ENCODE measurements around the gene CEMP1. TPM values are rescaled to one million over a fixed set of nuclear protein-coding genes. Genes with fewer than 3 reads are reported as not detected.

Gene CEMP1
- total RNA-seq, 2 donors from 2014 or later = 0.52 to 1.3 TPM

DNA sequence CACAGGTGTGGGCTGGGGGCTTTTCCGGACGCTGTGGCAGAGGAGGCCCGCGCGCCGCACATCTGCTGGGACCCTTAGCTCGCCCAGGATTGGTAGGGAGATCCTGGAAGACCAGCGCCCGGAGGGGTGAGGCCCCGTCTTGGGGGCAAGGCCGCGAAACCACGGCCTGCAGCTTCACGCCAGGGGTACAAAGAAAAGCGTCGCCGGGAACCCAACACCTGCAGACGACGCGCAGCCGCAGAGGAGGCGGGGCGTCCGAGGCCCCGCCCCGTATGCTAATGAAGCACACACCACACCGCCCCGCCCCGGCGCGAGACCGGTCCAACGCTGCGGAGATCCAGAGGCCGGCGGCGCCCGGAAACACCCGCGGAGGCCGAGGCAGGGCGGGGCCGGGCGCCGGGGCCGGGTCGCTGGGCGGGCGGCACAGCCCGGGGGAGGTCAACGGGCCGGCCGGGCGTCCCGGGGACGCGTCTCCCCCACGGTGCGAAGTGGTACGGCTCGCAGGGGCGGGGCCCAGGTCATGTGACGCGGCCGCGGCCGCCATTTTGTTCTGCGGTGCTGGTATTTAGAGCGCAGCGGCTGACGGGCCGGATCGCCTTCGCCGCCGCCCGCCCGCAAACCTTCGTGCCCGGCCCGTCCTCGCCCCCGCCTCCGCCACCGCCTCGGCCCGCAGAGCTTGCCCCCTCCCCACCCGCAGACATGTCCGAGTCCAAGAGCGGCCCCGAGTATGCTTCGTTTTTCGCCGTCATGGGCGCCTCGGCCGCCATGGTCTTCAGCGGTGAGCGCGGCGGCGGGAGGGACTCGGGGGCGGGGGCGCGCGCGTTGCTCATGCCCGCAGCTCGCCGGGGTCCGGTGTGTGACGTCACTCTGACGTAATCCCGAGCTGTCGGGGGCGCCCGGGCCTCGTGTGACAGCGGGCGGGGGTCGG is 17.5 kb downstream of the CEMP1 start, which contains the start of gene ATP6V0C:
ATP6V0C (plus strand) TSS at position 548 of the 928 bp plus-strand sequence; CDS start at position 700, 152 bp downstream.
- 0 to 1% methylated on average over 8 to 98 of the region's 122 CpGs for WGBS, 2 donors
- H3K27me3 ChIP-seq = no peaks in the 10 kb centered on the region
- ATAC-seq (peak; percentile 91), DNase-seq (peak; percentile 96 to 99 (median 98))
- peak within 1 kb of the TSS; percentile 96 to 99 (median 98) for H3K27ac ChIP-seq
- no peaks in the 10 kb centered on the region for H3K9me3 ChIP-seq
- TF ChIP-seq POLR2A (IDR thresholded peaks at IDR 0.05) = peak; percentile 89 to 93 (median 93)
- TF ChIP-seq, protein P1, sequence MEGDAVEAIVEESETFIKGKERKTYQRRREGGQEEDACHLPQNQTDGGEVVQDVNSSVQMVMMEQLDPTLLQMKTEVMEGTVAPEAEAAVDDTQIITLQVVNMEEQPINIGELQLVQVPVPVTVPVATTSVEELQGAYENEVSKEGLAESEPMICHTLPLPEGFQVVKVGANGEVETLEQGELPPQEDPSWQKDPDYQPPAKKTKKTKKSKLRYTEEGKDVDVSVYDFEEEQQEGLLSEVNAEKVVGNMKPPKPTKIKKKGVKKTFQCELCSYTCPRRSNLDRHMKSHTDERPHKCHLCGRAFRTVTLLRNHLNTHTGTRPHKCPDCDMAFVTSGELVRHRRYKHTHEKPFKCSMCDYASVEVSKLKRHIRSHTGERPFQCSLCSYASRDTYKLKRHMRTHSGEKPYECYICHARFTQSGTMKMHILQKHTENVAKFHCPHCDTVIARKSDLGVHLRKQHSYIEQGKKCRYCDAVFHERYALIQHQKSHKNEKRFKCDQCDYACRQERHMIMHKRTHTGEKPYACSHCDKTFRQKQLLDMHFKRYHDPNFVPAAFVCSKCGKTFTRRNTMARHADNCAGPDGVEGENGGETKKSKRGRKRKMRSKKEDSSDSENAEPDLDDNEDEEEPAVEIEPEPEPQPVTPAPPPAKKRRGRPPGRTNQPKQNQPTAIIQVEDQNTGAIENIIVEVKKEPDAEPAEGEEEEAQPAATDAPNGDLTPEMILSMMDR (IDR thresholded peaks at IDR 0.05) = peak in 1 of 7 experiments; percentile 6
- H3K4me1 ChIP-seq = peaks cover 54% of the 10 kb centered on the region
- no peaks in the 10 kb centered on the region for H3K36me3 ChIP-seq (replicated peaks in 1 of 2; ENCODE audit: insufficient read depth in 1 of 2, low read depth in 2 of 2)
- intact Hi-C loops (cut with DNase I) = no loop called here
- H3K4me3 ChIP-seq = peak within 1 kb of the TSS; percentile 72

DNA sequence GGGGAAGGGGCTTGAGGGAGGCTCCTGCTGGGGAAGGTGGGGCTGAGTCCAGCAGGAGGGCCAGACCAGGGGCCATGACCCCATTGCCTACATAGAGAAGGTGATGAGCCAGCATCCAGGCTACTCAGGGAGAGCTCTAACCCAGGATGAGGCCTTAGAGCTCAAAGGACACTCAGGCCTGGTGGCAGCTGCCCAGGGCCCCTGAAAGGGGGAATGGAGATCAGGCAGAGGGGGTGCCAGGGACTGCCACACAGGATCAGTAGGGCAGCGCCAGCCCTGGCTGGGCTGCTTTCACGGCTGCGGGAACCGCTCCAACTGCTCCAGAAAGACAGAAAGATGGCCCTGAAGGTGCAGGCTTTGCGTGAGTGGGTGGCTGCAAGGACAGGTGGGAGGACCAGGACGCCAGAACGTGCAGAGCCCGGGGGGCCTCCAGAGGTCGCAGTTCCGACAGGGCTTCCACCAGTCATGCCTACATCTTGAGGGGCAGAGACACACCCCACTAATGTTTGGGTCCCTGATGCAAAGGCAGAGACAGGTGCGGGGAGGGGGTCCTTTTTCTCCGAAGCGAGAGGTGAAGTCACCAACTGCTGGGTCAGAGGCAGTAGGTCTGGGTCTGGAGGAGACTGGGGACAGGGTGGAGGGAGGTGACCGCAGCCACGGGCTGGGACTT is 18.3 kb downstream of the CEMP1 start:
- no peak for TF ChIP-seq POLR2A (IDR thresholded peaks at IDR 0.05)
- TF ChIP-seq, protein P1 (IDR thresholded peaks at IDR 0.05) = peak in 2 of 7 experiments; percentile 8
- Histone ChIP-seq H3K4me1 (peaks cover 46% of the 10 kb centered on the region), H3K36me3 (replicated peaks in 1 of 2; ENCODE audit: insufficient read depth in 1 of 2, low read depth in 2 of 2) (no peaks in the 10 kb centered on the region), H3K27ac (peak overlapping the region; percentile 96 to 99 (median 98)), H3K4me3 (no peak overlapping the region), H3K9me3 (no peaks in the 10 kb centered on the region), H3K27me3 (no peaks in the 10 kb centered on the region)
- intact Hi-C loops (cut with DNase I) = no loop called here
- ATAC-seq (peak; percentile 12), DNase-seq (peak; percentile 49 to 63 (median 54))
- WGBS, 2 donors = 13 to 18% methylated on average over 13 to 15 of the region's 15 CpGs

DNA sequence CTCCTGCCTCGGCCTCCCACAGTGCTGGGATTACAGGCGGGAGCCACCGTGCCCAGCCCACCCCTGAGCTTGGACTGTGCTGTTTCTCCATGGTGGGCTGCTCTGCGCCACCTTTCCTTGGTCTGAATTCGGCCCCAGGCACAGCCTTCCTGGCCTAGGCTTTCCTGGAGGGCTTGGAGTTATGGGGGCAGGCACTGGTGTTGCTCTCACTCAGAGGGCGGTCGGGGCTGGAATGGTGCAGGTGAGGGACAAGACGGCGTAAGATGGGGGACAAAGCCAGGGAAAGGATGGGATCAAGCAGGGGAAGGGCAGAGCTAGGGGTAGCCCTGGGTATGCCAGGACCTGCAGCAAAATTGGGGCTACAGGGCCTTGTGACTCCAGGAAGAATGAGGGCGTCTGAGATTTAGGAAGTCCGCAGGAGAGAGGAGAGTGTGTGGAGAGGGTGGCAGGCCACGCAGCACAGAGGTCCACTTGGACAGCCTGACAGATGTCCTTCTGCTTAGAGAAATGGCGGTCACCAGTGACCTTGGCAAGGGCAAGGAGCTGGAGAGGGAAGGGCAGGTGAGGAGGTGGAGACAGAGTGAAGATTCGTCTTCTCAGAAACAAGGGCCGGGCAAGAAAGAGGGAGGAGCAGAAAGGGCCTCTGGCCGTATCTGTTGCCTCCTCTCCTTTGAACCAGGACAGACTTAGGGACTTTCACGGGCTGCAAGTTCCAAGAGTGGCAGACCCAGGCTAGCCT is 19.0 kb downstream of the CEMP1 start:
- WGBS, 2 donors = 79 to 87% methylated on average over 17 of the region's 17 CpGs
- peak in 2 of 4 donors; percentile 12 to 16 for DNase-seq

DNA sequence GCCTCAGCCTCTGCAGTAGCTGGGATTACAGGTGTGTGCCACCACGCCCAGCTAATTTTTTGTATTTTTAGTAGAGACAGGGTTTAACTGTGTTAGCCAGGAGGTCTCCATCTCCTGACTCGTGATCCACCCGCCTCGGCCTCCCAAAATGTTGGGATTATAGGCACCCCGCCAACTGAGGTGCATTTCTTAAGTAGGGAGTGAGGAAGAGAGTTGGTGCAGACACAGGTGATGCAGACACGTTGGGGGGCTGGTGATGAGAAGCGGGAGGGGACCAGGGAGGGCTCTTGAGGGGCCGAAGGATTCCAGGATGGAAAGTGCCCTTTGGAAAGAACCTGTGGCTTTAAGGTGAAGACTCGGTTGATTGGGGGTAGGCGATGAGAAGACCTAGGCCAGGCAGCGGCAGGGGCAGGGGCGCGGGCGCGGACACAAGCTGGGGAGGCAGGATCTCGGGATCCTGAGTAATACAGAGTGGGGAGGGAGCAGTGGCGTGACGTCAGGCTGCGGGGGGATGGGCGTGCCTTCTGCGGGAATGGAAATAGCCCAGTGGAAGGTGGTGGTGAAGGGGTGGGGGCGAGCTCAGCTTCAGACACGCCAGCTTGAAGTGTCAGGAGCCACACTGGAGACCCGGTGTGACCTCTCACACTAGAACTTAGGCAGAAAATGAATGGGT is 19.9 kb downstream of the CEMP1 start:
- Histone ChIP-seq H3K27me3 (no peaks in the 10 kb centered on the region), H3K27ac (no peak overlapping the region), H3K9me3 (no peaks in the 10 kb centered on the region), H3K4me1 (peaks cover 30% of the 10 kb centered on the region), H3K4me3 (no peak overlapping the region), H3K36me3 (replicated peaks in 1 of 2; ENCODE audit: insufficient read depth in 1 of 2, low read depth in 2 of 2) (no peaks in the 10 kb centered on the region)
- 68 to 71% methylated on average over 24 of the region's 24 CpGs for WGBS, 2 donors
- DNase-seq (peak in 2 of 4 donors; percentile 41 to 51), ATAC-seq (no peak)
- TF ChIP-seq POLR2A (IDR thresholded peaks at IDR 0.05) = no peak
- TF ChIP-seq, protein P1 (IDR thresholded peaks at IDR 0.05) = no peak
- intact Hi-C loops (cut with DNase I) = no loop called here

More for the DNA sequence above, 19.0 kb downstream of the CEMP1 start:
- Histone ChIP-seq H3K27ac (peak overlapping the region; percentile 96 to 99 (median 98)), H3K36me3 (replicated peaks in 1 of 2; ENCODE audit: insufficient read depth in 1 of 2, low read depth in 2 of 2) (no peaks in the 10 kb centered on the region), H3K9me3 (no peaks in the 10 kb centered on the region), H3K4me3 (no peak overlapping the region), H3K27me3 (no peaks in the 10 kb centered on the region), H3K4me1 (peaks cover 39% of the 10 kb centered on the region)
- intact Hi-C loops (cut with DNase I) = no loop called here
- ATAC-seq = no peak
- TF ChIP-seq, protein P1 (IDR thresholded peaks at IDR 0.05) = no peak
- no peak for TF ChIP-seq POLR2A (IDR thresholded peaks at IDR 0.05)

Data from body of pancreas (tissue), 4 donors.